NCI-H146 treated with DMSO at 0.1 percent for 48 hours (cell line): ENCODE data around the gene LTN1.

Experiments
- DNase-seq: peaks from one replicate; lab custom pipeline; 2025; ENCODE audit not compliant: unreplicated experiment; lab: John Stamatoyannopoulos, UW

Gene LTN1

GRCh38 chr21:28928578-28929420 is 63.9 kb downstream of the LTN1 start:
- no peak for DNase-seq

- no peak for DNase-seq
These were observed 65.5 kb downstream of the LTN1 start for GRCh38 chr21:28927130-28927529.

- DNase-seq, result peak; percentile 35
These were observed 69.2 kb downstream of the LTN1 start for GRCh38 chr21:28923439-28923975.

GRCh38 chr21:28922368-28922767 is 70.3 kb downstream of the LTN1 start:
- DNase-seq, result no peak

- DNase-seq, result no peak
These were observed 76.4 kb downstream of the LTN1 start for GRCh38 chr21:28916150-28916893.

- no peak for DNase-seq
These were observed 79.6 kb downstream of the LTN1 start for GRCh38 chr21:28913071-28913470.

- no peak for DNase-seq
These were observed 82.3 kb downstream of the LTN1 start for GRCh38 chr21:28910280-28910887.

- no peak for DNase-seq
These were observed 84.3 kb downstream of the LTN1 start for GRCh38 chr21:28908351-28908750.

- DNase-seq, result no peak
These were observed 85.8 kb downstream of the LTN1 start for GRCh38 chr21:28906841-28907240.

GRCh38 chr21:28906236-28906635 is 86.4 kb downstream of the LTN1 start:
- DNase-seq, result no peak

- DNase-seq, result no peak
These were observed 87.7 kb downstream of the LTN1 start for GRCh38 chr21:28904961-28905435.

- DNase-seq, result no peak
These were observed 89.2 kb downstream of the LTN1 start for GRCh38 chr21:28903448-28903847.

- no peak for DNase-seq
These were observed 92.2 kb downstream of the LTN1 start for GRCh38 chr21:28900481-28900880.

GRCh38 chr21:28899744-28900143 is 92.9 kb downstream of the LTN1 start:
- no peak for DNase-seq

GRCh38 chr21:28899220-28899619 is 93.5 kb downstream of the LTN1 start:
- DNase-seq, result no peak

- DNase-seq, result no peak
These were observed 99.0 kb downstream of the LTN1 start for GRCh38 chr21:28893687-28894086.

GRCh38 chr21:28892199-28893111 is 100.2 kb downstream of the LTN1 start:
- DNase-seq, result no peak

- DNase-seq, result no peak
These were observed 106.9 kb downstream of the LTN1 start for GRCh38 chr21:28885853-28886177.

- peak; percentile 71 for DNase-seq
These were observed 107.5 kb downstream of the LTN1 start for GRCh38 chr21:28884976-28885852.

- DNase-seq, result no peak
These were observed 108.2 kb downstream of the LTN1 start for GRCh38 chr21:28884481-28884880.
